ENCODE results near the gene LPO. TPM values are rescaled to one million over a fixed set of nuclear protein-coding genes. Genes with fewer than 3 reads are reported as not detected.

The LPO gene
- total RNA-seq, 3 donors from 2014 or later = 0.18 TPM; not detected in 2

- no peak overlapping the region for H3K4me3 Mint-ChIP-seq
- DNase-seq = no peak
- no peaks in the 10 kb centered on the region for H3K27me3 Mint-ChIP-seq (ENCODE audit: low read depth)
- H3K36me3 Mint-ChIP-seq (ENCODE audit: insufficient read depth) = peaks cover 9% of the 10 kb centered on the region
- ATAC-seq = no peak
- no peaks in the 10 kb centered on the region for H3K4me1 Mint-ChIP-seq (ENCODE audit: low read depth)
- no peaks in the 10 kb centered on the region for H3K9me3 Mint-ChIP-seq
These were observed 67.2 kb downstream of the LPO start for GRCh38 chr17:58305626-58306025.

GRCh38 chr17:58306131-58306951 is 68.0 kb downstream of the LPO start:
- DNase-seq = no peak
- H3K9me3 Mint-ChIP-seq = no peaks in the 10 kb centered on the region
- no peak for ATAC-seq
- peaks cover 9% of the 10 kb centered on the region for H3K36me3 Mint-ChIP-seq (ENCODE audit: insufficient read depth)
- no peak overlapping the region for H3K4me3 Mint-ChIP-seq
- H3K4me1 Mint-ChIP-seq (ENCODE audit: low read depth) = no peaks in the 10 kb centered on the region
- no peaks in the 10 kb centered on the region for H3K27me3 Mint-ChIP-seq (ENCODE audit: low read depth)

GRCh38 chr17:58307468-58308172 is 69.2 kb downstream of the LPO start:
- no peaks in the 10 kb centered on the region for H3K4me1 Mint-ChIP-seq (ENCODE audit: low read depth)
- H3K36me3 Mint-ChIP-seq (ENCODE audit: insufficient read depth) = peaks cover 9% of the 10 kb centered on the region
- no peaks in the 10 kb centered on the region for H3K27me3 Mint-ChIP-seq (ENCODE audit: low read depth)
- no peak overlapping the region for H3K4me3 Mint-ChIP-seq
- DNase-seq (no peak), ATAC-seq (no peak)
- no peaks in the 10 kb centered on the region for H3K9me3 Mint-ChIP-seq

- DNase-seq = no peak
- no peak for ATAC-seq
- no peak overlapping the region for H3K4me3 Mint-ChIP-seq
These were observed 70.0 kb downstream of the LPO start for GRCh38 chr17:58308173-58308984.

GRCh38 chr17:58308985-58309917 is 70.9 kb downstream of the LPO start:
- Mint-ChIP-seq H3K27me3 (ENCODE audit: low read depth) (no peaks in the 10 kb centered on the region), H3K36me3 (ENCODE audit: insufficient read depth) (peaks cover 9% of the 10 kb centered on the region), H3K4me3 (no peak overlapping the region), H3K4me1 (ENCODE audit: low read depth) (no peaks in the 10 kb centered on the region), H3K9me3 (no peaks in the 10 kb centered on the region)
- DNase-seq (no peak), ATAC-seq (no peak)

More at GRCh38 chr17:58308173-58308984, 70.0 kb downstream of the LPO start:
- Mint-ChIP-seq H3K4me1 (ENCODE audit: low read depth) (no peaks in the 10 kb centered on the region), H3K9me3 (no peaks in the 10 kb centered on the region), H3K36me3 (ENCODE audit: insufficient read depth) (peaks cover 9% of the 10 kb centered on the region), H3K27me3 (ENCODE audit: low read depth) (no peaks in the 10 kb centered on the region)

GRCh38 chr17:58309918-58310259 is 71.5 kb downstream of the LPO start:
- H3K27me3 Mint-ChIP-seq (ENCODE audit: low read depth) = no peaks in the 10 kb centered on the region
- H3K4me1 Mint-ChIP-seq (ENCODE audit: low read depth) = no peaks in the 10 kb centered on the region
- peaks cover 9% of the 10 kb centered on the region for H3K36me3 Mint-ChIP-seq (ENCODE audit: insufficient read depth)

GRCh38 chr17:58310511-58311428 is 72.4 kb downstream of the LPO start:
- ATAC-seq (no peak), DNase-seq (no peak)
- Mint-ChIP-seq H3K36me3 (ENCODE audit: insufficient read depth) (peaks cover 14% of the 10 kb centered on the region), H3K4me3 (no peak overlapping the region), H3K9me3 (no peaks in the 10 kb centered on the region), H3K27me3 (ENCODE audit: low read depth) (no peaks in the 10 kb centered on the region), H3K4me1 (ENCODE audit: low read depth) (no peaks in the 10 kb centered on the region)

More at GRCh38 chr17:58309918-58310259, 71.5 kb downstream of the LPO start:
- DNase-seq = no peak
- Mint-ChIP-seq H3K4me3 (no peak overlapping the region), H3K9me3 (no peaks in the 10 kb centered on the region)
- no peak for ATAC-seq

- Mint-ChIP-seq H3K36me3 (ENCODE audit: insufficient read depth) (peaks cover 14% of the 10 kb centered on the region), H3K27me3 (ENCODE audit: low read depth) (no peaks in the 10 kb centered on the region), H3K4me1 (ENCODE audit: low read depth) (no peaks in the 10 kb centered on the region), H3K4me3 (no peak overlapping the region), H3K9me3 (no peaks in the 10 kb centered on the region)
- no peak for DNase-seq
- no peak for ATAC-seq
These were observed 73.1 kb downstream of the LPO start for GRCh38 chr17:58311429-58311894.

GRCh38 chr17:58312021-58312630 is 73.7 kb downstream of the LPO start:
- Mint-ChIP-seq H3K27me3 (ENCODE audit: low read depth) (no peaks in the 10 kb centered on the region), H3K4me3 (no peak overlapping the region), H3K4me1 (ENCODE audit: low read depth) (no peaks in the 10 kb centered on the region), H3K36me3 (ENCODE audit: insufficient read depth) (peaks cover 11% of the 10 kb centered on the region), H3K9me3 (no peaks in the 10 kb centered on the region)
- no peak for DNase-seq
- no peak for ATAC-seq

- ATAC-seq = no peak
- no peak for DNase-seq
- peaks cover 8% of the 10 kb centered on the region for H3K36me3 Mint-ChIP-seq (ENCODE audit: insufficient read depth)
- H3K4me1 Mint-ChIP-seq (ENCODE audit: low read depth) = peaks cover 7% of the 10 kb centered on the region
- no peak overlapping the region for H3K4me3 Mint-ChIP-seq
- no peaks in the 10 kb centered on the region for H3K27me3 Mint-ChIP-seq (ENCODE audit: low read depth)
- H3K9me3 Mint-ChIP-seq = no peaks in the 10 kb centered on the region
These were observed 74.4 kb downstream of the LPO start for GRCh38 chr17:58312829-58313228.

GRCh38 chr17:58313815-58314705 is 75.7 kb downstream of the LPO start:
- peaks cover 8% of the 10 kb centered on the region for H3K36me3 Mint-ChIP-seq (ENCODE audit: insufficient read depth)
- DNase-seq = no peak
- H3K4me1 Mint-ChIP-seq (ENCODE audit: low read depth) = peaks cover 14% of the 10 kb centered on the region
- no peaks in the 10 kb centered on the region for H3K27me3 Mint-ChIP-seq (ENCODE audit: low read depth)
- no peak overlapping the region for H3K4me3 Mint-ChIP-seq
- ATAC-seq = no peak
- no peaks in the 10 kb centered on the region for H3K9me3 Mint-ChIP-seq

GRCh38 chr17:58314706-58315015 is 76.3 kb downstream of the LPO start:
- H3K36me3 Mint-ChIP-seq (ENCODE audit: insufficient read depth) = peaks cover 7% of the 10 kb centered on the region
- DNase-seq (no peak), ATAC-seq (no peak)
- H3K9me3 Mint-ChIP-seq = no peaks in the 10 kb centered on the region
- H3K27me3 Mint-ChIP-seq (ENCODE audit: low read depth) = no peaks in the 10 kb centered on the region
- H3K4me1 Mint-ChIP-seq (ENCODE audit: low read depth) = peaks cover 14% of the 10 kb centered on the region
- H3K4me3 Mint-ChIP-seq = no peak overlapping the region

Measured in activated T-cell treated with anti-CD3 and anti-CD28 coated beads, Interleukin-2, amount 50 U/mL, for 4 hours (primary cell).